GM10266 (cell line): ENCODE data around the gene MRPL51.

Experiments used
- DNase-seq: peaks from one replicate; pipeline ENCODE4 v3.0.0; 2012; ENCODE audit errors: extremely low spot score
- TF ChIP-seq, protein P1 (sequence below): IDR thresholded peaks from 2 replicates; pipeline ENCODE4 v1.5.1; 2012; ENCODE audit warnings: mild to moderate bottlenecking, low read depth; ENCODE audit not compliant: control insufficient read depth, insufficient read depth; ENCODE audit errors: missing control alignments

The MRPL51 gene

DNA sequence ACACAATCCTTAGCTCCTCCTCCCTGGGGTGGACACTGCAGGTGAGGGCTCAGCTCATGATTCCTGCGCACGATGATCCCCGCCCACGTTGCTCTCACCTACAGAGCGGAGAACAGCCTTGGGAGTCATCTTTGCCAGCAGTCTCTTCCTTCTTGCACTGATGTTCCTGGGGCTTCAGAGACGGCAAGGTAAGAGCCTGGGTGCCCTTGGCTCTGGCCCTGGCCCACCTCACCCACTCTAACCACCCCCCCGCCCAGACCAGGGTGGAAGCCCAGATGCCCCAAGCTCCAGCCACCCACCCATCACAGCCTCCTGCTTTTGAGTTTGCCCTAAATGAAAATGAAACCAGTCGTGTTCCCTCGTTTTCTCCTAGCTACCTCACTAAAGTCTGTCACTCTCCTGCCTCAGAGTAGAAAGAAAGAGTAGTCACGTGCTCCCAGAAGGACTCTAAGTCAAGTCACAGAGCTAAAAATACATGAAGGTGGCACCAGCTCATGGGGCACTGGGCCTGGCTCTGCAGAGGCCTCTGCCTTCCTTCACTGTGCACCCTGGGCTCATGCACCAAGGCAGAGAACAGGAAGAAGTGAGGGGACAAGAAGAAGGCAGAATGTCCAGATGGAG, 32.2 kb downstream of the MRPL51 start:
- DNase-seq: no peak
- TF ChIP-seq, protein P1, sequence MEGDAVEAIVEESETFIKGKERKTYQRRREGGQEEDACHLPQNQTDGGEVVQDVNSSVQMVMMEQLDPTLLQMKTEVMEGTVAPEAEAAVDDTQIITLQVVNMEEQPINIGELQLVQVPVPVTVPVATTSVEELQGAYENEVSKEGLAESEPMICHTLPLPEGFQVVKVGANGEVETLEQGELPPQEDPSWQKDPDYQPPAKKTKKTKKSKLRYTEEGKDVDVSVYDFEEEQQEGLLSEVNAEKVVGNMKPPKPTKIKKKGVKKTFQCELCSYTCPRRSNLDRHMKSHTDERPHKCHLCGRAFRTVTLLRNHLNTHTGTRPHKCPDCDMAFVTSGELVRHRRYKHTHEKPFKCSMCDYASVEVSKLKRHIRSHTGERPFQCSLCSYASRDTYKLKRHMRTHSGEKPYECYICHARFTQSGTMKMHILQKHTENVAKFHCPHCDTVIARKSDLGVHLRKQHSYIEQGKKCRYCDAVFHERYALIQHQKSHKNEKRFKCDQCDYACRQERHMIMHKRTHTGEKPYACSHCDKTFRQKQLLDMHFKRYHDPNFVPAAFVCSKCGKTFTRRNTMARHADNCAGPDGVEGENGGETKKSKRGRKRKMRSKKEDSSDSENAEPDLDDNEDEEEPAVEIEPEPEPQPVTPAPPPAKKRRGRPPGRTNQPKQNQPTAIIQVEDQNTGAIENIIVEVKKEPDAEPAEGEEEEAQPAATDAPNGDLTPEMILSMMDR: no peak

DNA sequence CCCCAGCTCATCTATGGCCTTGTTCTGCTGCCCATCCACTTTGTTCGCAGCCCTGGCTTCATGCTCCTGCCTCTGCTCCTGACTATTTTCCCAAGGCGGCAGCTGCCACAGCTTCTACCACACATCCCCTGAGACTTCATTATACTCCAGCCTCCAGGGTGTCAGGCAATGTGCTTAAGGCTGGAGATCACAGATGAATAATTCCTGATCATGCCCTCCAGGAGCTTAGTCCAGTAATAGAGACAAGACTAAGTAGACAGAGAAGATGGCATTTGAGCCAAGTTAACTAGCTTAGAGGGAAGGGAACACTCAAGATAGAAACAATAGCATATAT, 34.1 kb downstream of the MRPL51 start:
- TF ChIP-seq, protein P1: no peak
- DNase-seq: no peak

DNA sequence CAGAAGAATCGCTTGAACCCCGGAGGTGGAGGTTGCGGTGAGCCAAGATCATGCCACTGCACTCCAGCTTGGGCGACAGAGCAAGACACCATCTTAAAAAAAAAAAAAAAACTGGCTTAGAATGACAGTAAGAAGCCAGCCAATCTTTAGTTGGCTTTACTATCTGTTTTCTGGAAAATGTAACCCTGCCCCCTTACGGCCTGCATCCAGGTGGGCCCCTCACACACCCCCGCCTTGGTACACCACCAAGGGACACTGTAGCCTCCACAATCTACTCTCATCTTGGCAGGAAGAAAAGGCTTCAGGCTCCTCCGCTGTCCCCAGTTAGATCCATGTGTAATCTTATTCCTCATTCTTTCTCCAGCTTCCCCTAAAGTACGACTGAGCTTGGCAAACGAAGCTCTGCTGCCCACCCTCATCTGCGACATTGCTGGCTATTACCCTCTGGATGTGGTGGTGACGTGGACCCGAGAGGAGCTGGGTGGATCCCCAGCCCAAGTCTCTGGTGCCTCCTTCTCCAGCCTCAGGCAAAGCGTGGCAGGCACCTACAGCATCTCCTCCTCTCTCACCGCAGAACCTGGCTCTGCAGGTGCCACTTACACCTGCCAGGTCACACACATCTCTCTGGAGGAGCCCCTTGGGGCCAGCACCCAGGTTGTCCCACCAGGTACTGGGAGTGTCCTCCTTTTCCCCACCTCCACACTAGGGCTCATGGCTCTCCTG, 34.6 kb downstream of the MRPL51 start:
- TF ChIP-seq, protein P1: no peak
- DNase-seq: no peak

DNA sequence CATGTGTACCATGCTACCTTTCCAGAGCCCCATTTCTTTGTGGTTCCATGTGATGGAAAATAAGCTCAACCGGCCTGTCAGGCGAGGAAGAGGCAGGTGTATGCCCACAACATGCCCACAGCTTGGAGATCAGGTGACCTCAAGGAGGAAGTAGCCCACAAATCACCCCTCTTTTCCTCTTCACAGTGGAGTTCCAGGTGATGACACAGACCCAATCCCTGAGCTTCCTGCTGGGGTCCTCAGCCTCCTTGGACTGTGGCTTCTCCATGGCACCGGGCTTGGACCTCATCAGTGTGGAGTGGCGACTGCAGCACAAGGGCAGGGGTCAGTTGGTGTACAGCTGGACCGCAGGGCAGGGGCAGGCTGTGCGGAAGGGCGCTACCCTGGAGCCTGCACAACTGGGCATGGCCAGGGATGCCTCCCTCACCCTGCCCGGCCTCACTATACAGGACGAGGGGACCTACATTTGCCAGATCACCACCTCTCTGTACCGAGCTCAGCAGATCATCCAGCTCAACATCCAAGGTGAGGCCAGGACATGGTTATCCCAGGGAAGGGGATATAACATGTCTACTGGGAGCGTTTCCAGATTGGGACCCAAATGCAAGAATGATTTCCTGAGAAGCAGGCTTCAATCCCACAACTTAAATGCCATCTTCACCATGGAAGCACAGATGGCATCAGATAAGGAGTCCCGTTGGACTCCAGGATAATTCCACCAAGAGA, 35.7 kb downstream of the MRPL51 start:
- no peak for DNase-seq
- TF ChIP-seq, protein P1: no peak

DNA sequence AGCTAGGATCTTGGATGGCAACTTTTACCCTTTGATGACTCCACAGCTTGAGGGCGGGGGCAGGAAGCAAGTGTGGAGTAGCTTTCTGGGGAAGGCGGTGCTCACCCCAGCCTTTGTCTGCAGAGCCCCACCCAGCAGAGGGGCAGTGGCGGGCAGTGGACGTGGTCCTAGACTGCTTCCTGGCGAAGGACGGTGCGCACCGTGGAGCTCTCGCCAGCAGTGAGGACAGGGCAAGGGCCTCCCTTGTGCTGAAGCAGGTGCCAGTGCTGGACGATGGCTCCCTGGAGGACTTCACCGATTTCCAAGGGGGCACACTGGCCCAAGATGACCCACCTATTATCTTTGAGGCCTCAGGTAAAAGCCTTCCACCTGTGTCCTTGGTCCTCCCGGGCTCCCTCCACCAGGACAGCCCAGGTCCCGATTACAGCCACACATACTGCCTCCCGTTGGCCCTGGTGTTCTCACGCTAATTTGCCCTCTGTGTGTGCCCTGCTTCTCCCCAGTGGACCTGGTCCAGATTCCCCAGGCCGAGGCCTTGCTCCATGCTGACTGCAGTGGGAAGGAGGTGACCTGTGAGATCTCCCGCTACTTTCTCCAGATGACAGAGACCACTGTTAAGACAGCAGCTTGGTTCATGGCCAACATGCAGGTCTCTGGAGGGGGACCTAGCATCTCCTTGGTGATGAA, 40.0 kb downstream of the MRPL51 start:
- TF ChIP-seq, protein P1: no peak
- DNase-seq: no peak

DNA sequence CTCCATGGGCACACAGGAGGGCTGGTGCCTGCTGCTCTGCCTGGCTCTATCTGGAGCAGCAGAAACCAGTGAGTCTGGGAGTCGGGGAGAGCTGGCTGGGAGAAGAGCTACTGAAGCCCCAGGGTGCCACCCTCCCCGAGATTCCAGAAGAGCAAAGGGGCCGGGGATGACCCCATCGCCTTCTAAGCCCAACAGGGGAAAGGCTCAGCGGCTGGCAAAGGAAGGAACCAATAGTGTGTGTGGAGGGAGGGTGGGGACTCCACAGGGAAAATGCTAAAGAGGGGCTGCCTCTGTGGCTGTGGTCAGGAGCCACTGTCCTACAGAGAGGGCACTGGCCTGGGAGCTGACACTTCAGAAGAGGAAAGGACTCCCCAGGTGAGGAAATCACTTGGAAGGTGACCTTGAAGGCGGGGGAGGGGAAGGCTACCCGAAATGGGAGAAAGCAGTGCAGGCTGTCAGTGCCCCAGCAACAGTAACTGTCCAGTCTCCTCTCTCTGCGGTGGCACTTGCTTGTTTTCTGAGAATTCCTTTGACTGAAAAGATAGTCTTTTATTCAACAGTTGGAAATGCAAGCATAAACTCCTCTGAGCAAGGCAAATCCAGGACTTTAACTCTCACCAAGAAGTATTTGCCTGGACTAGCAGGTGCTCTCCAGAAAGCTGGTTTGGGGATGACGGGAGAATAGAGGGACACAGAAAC, 40.7 kb downstream of the MRPL51 start:
- TF ChIP-seq, protein P1: no peak
- no peak for DNase-seq
